ENCODE measurements around the gene BHLHE40.

Gene BHLHE40

GRCh38 chr3:5026046-5026362 is 46.8 kb downstream of the BHLHE40 start:
- TF ChIP-seq EZH2 (optimal IDR thresholded peaks at IDR 0.05; ENCODE audit: low read depth, low read length) (no peak), CTCF (IDR thresholded peaks at IDR 0.05; ENCODE audit: low read length) (no peak), EZH2phosphoT487 (IDR thresholded peaks at IDR 0.05; ENCODE audit: low read length) (no peak)
- DNase-seq, result no peak
- no peaks in the 10 kb centered on the region for H3K36me3 ChIP-seq (replicated peaks; ENCODE audit: insufficient read depth, low read length)
- H4K20me1 ChIP-seq (ENCODE audit: insufficient read depth, low read length), result no peaks in the 10 kb centered on the region
- no peaks in the 10 kb centered on the region for H3F3A ChIP-seq (ENCODE audit: insufficient read depth, low read length)
- H3K9me2 ChIP-seq (replicated peaks; ENCODE audit: insufficient read depth, low read length), result no peaks in the 10 kb centered on the region
- no peak overlapping the region for H3K9ac ChIP-seq (ENCODE audit: low read length)
- no peak overlapping the region for H3K27ac ChIP-seq (ENCODE audit: low read length)
- H3K9me3 ChIP-seq (replicated peaks; ENCODE audit: insufficient read depth, low read length), result no peaks in the 10 kb centered on the region
- no peaks in the 10 kb centered on the region for H3K79me2 ChIP-seq (ENCODE audit: low read length)
- H3K4me3 ChIP-seq (ENCODE audit: low read length), result no peak overlapping the region
- no peaks in the 10 kb centered on the region for H3K27me3 ChIP-seq (replicated peaks; ENCODE audit: insufficient read depth, low read length)
- H3K4me2 ChIP-seq (ENCODE audit: low read depth, low read length), result no peak overlapping the region
- H2AFZ ChIP-seq (ENCODE audit: low read length), result no peak overlapping the region
- no peaks in the 10 kb centered on the region for H3K4me1 ChIP-seq (ENCODE audit: low read length)

- Histone ChIP-seq H3K4me3 (ENCODE audit: low read length) (no peak overlapping the region), H3K36me3 (replicated peaks; ENCODE audit: insufficient read depth, low read length) (no peaks in the 10 kb centered on the region), H3K27me3 (replicated peaks; ENCODE audit: insufficient read depth, low read length) (no peaks in the 10 kb centered on the region), H3K4me2 (ENCODE audit: low read depth, low read length) (no peak overlapping the region), H3K9me3 (replicated peaks; ENCODE audit: insufficient read depth, low read length) (no peaks in the 10 kb centered on the region), H3K9ac (ENCODE audit: low read length) (no peak overlapping the region), H2AFZ (ENCODE audit: low read length) (no peak overlapping the region), H3K4me1 (ENCODE audit: low read length) (no peaks in the 10 kb centered on the region), H3K27ac (ENCODE audit: low read length) (no peak overlapping the region), H3K79me2 (ENCODE audit: low read length) (no peaks in the 10 kb centered on the region), H4K20me1 (ENCODE audit: insufficient read depth, low read length) (no peaks in the 10 kb centered on the region), H3F3A (ENCODE audit: insufficient read depth, low read length) (no peaks in the 10 kb centered on the region), H3K9me2 (replicated peaks; ENCODE audit: insufficient read depth, low read length) (no peaks in the 10 kb centered on the region)
- TF ChIP-seq EZH2 (optimal IDR thresholded peaks at IDR 0.05; ENCODE audit: low read depth, low read length), result no peak
- no peak for TF ChIP-seq EZH2phosphoT487 (IDR thresholded peaks at IDR 0.05; ENCODE audit: low read length)
- no peak for TF ChIP-seq CTCF (IDR thresholded peaks at IDR 0.05; ENCODE audit: low read length)
- no peak for DNase-seq
These were observed 50.5 kb downstream of the BHLHE40 start for GRCh38 chr3:5029715-5030114.

- Histone ChIP-seq H3K9me2 (replicated peaks; ENCODE audit: insufficient read depth, low read length) (no peaks in the 10 kb centered on the region), H3K4me2 (ENCODE audit: low read depth, low read length) (no peak overlapping the region), H3K9me3 (replicated peaks; ENCODE audit: insufficient read depth, low read length) (no peaks in the 10 kb centered on the region), H3K27ac (ENCODE audit: low read length) (no peak overlapping the region), H3F3A (ENCODE audit: insufficient read depth, low read length) (no peaks in the 10 kb centered on the region), H3K9ac (ENCODE audit: low read length) (no peak overlapping the region), H3K36me3 (replicated peaks; ENCODE audit: insufficient read depth, low read length) (no peaks in the 10 kb centered on the region), H3K4me3 (ENCODE audit: low read length) (no peak overlapping the region), H3K4me1 (ENCODE audit: low read length) (no peaks in the 10 kb centered on the region), H3K27me3 (replicated peaks; ENCODE audit: insufficient read depth, low read length) (no peaks in the 10 kb centered on the region), H3K79me2 (ENCODE audit: low read length) (no peaks in the 10 kb centered on the region), H4K20me1 (ENCODE audit: insufficient read depth, low read length) (no peaks in the 10 kb centered on the region), H2AFZ (ENCODE audit: low read length) (no peak overlapping the region)
- DNase-seq, result no peak
- TF ChIP-seq EZH2 (optimal IDR thresholded peaks at IDR 0.05; ENCODE audit: low read depth, low read length), result no peak
- no peak for TF ChIP-seq CTCF (IDR thresholded peaks at IDR 0.05; ENCODE audit: low read length)
- no peak for TF ChIP-seq EZH2phosphoT487 (IDR thresholded peaks at IDR 0.05; ENCODE audit: low read length)
These were observed 50.9 kb downstream of the BHLHE40 start for GRCh38 chr3:5030152-5030551.
